Heart right ventricle (tissue), 16 donors: ENCODE results near the gene SPATA7. TPM values are rescaled to one million over a fixed set of nuclear protein-coding genes. Genes with fewer than 3 reads are reported as not detected.

Experiments used
- ATAC-seq, 8 donors: fragments of 200-7000 bp; cut with Tn5 transposase; one replicate each; pipeline ENCODE4 v1.9.1; 2020; ENCODE audit warnings: mild to moderate bottlenecking in 8 of 8, moderate library complexity in 8 of 8, moderate number of reproducible peaks in 1 of 8
- DNase-seq, 2 donors: peaks; one replicate each; pipeline ENCODE4 v3.0.0-alpha.2; 2020
- H3K27ac ChIP-seq, 10 donors: fragments of 200-600 bp; sonication (generic) in 2 of 10; one replicate each; pipeline versions ENCODE4 v1.5.0 to v1.8.0; 2020 to 2022; ENCODE audit warnings: mild to moderate bottlenecking in 3 of 10
- H3K27me3 ChIP-seq, 7 donors: fragments of 200-600 bp; one replicate each; pipeline ENCODE4 v1.8.0; 2021 to 2022; ENCODE audit warnings: mild to moderate bottlenecking in 2 of 7
- H3K36me3 ChIP-seq, 9 donors: fragments of 200-600 bp; sonication (generic) in 1 of 9; one replicate each; pipeline versions ENCODE4 v1.5.0 to v1.8.0; 2020 to 2022; ENCODE audit warnings: mild to moderate bottlenecking in 2 of 9
- H3K4me1 ChIP-seq, 9 donors: fragments of 200-600 bp; sonication (generic) in 1 of 9; one replicate each; pipeline versions ENCODE4 v1.5.0 to v1.8.0; 2020 to 2022; ENCODE audit warnings: mild to moderate bottlenecking in 4 of 9
- H3K4me3 ChIP-seq, 10 donors: fragments of 200-600 bp; sonication (generic) in 2 of 10; one replicate each; pipeline versions ENCODE4 v1.5.0 to v1.8.0; 2020 to 2022; ENCODE audit warnings: mild to moderate bottlenecking in 7 of 10, moderate library complexity in 2 of 10
- H3K9me3 ChIP-seq, 11 donors: fragments of 200-600 bp in 10 of 11; sonication (generic) in 2 of 11; one replicate each; pipeline versions ENCODE4 v1.5.0 to v1.8.0; 2013 to 2022; ENCODE audit warnings: mild to moderate bottlenecking in 2 of 11, control low read depth in 1 of 11, moderate library complexity in 1 of 11
- whole genome bisulfite sequencing, 2 donors: extraction: QIAGEN DNeasy Blood & Tissue Kit; methylation state at CpG; one replicate each; pipeline ENCODE4 v1.1.7; 2013; ENCODE audit warnings: inconsistent platforms in 1 of 2; 5-methylcytosine and 5-hydroxymethylcytosine counted together
- intact Hi-C, 10 donors: fragments of 100-400 bp; cut with DNase I; formaldehyde crosslinking; loops; one replicate each; pipeline versions ENCODE4 v1.11.1 to v1.14.2; 2022
- polyA plus RNA-seq, 2 donors: library from polyadenylated mRNA; stranded (reverse); fragments of 200-250 nt; gene quantifications; one replicate each; pipeline ENCODE4 v1.2.3, GENCODE V29; 2013
- total RNA-seq, 10 donors: library from RNA; stranded (reverse); fragmentation: NEBNext Ultra II Directional in 3 of 10; extraction: Animal tissue kit (Norgen Biotek cat#: 25700) in 3 of 10; gene quantifications; one replicate each; pipeline versions ENCODE4 v1.2.1 to v1.2.4, GENCODE V29; 2021 to 2023
- TF ChIP-seq, protein P1 (sequence below), 9 donors: fragments of 200-600 bp; sonication (generic) in 2 of 9; IDR thresholded peaks; one replicate each; pipeline versions ENCODE4 v1.5.0 to v1.8.0; 2021 to 2022; ENCODE audit warnings: antibody characterized with exemption in 9 of 9, mild to moderate bottlenecking in 5 of 9, moderate library complexity in 1 of 9
- donor health status: Arrhythmogenic right ventricular cardiomyopathy.
- donor health status: ischemic (EF 13 %, LVEDD 7.1; RV severe dilation, severe dysfunction).
- donor health status: healthy with polysubstance abuse.
- donor health status: DM: no; HTN: yes; CAD: no.
- donor health status: DM: no; HTN: no; CAD: no.
- donor health status: ischemic (EF 25% LVEDD 6.9; RV normal size, moderate dysfunction).
- donor health status: ischemic (EF 25% LVEDD 5.7; RV mildly dilated, moderate dysfunction).
- donor health status: healthy.
- donor health status: DM: yes; HTN: yes; CAD: no.
- donor health status: Ischemic cardiomyopathy.
- donor health status: ischemic (EF 35%, LVEDD 5.7; RV mildly dilated, moderate dysfunction).
- donor health status: nonischemic (EF 11% LVEDD 7.7; RV severe dilation, severe dysfunction).
- donor health status: DM: yes; HTN: yes; CAD: no.
- donor health status: PGD.
- donor health status: ischemic (EF 29% LVEDD 5.4; RV normal size, mild dysfunction).
- donor health status: nonischemic (EF 23%, LVEDD 6.1; RV moderate dilation, normal function).

Gene SPATA7
- total and polyA plus RNA-seq, 12 donors, result 3.1 to 14.7 (median 8.4) TPM

DNA sequence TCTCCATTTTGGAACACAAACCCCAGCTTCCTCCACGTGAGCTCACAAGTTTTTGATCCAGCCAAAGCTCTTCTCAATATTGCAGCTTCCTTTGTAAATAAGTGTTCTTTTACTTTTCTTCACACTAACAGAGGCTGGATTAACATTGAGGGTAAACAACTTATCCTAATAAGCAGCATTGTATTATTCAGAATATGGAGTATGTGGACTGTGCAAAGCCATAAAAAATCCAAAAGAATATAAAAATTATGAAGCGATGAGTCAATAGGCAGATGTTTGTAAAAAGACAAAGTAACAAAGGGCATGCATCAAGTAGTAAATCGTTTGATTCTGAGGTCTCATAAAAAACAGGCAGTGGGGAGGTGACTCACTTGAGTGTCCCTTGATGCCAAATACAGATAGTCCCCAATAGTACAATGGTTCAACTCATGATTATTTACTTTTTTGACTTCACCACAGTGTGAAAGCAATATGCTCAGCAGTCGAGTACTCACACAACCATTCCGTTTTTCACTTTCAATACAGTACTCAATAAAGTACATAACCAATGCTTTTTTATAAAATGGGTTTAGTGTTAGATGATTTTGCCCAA, 39.3 kb upstream of the SPATA7 start:
- Histone ChIP-seq H3K4me3 (no peak overlapping the region), H3K4me1 (peaks cover 0 to 4% (median 0%) of the 10 kb centered on the region in 9 donors), H3K9me3 (no peaks in the 10 kb centered on the region), H3K27me3 (peaks cover 0 to 6% (median 0%) of the 10 kb centered on the region in 7 donors), H3K36me3 (no peaks in the 10 kb centered on the region), H3K27ac (no peak overlapping the region)
- ATAC-seq (no peak), DNase-seq (no peak)
- 69 to 73% methylated on average over 5 of the region's 5 CpGs for WGBS, 2 donors
- intact Hi-C loops, result no loop called here
- TF ChIP-seq, protein P1, sequence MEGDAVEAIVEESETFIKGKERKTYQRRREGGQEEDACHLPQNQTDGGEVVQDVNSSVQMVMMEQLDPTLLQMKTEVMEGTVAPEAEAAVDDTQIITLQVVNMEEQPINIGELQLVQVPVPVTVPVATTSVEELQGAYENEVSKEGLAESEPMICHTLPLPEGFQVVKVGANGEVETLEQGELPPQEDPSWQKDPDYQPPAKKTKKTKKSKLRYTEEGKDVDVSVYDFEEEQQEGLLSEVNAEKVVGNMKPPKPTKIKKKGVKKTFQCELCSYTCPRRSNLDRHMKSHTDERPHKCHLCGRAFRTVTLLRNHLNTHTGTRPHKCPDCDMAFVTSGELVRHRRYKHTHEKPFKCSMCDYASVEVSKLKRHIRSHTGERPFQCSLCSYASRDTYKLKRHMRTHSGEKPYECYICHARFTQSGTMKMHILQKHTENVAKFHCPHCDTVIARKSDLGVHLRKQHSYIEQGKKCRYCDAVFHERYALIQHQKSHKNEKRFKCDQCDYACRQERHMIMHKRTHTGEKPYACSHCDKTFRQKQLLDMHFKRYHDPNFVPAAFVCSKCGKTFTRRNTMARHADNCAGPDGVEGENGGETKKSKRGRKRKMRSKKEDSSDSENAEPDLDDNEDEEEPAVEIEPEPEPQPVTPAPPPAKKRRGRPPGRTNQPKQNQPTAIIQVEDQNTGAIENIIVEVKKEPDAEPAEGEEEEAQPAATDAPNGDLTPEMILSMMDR (IDR thresholded peaks at IDR 0.05), result no peak

DNA sequence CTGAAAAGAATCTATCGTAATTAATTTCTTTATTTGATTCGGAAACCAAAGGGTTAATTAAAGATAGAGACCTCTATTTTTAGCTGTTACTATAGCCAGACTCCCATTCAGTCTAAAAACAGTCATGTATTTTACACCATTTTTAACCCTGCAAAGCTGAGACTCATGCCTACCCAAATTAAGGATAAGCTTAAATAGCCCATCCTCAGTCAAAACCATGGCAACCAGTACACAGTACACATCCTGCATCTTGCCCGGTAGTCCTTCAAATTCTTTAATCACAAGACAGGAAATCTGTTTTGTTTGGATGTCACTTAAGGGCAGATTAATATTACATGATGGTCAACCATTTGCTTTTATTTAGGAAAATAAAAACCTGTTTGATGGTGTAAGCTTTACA, 36.9 kb upstream of the SPATA7 start:
- H3K4me3 ChIP-seq, result no peak overlapping the region
- no peak overlapping the region for H3K27ac ChIP-seq
- no peaks in the 10 kb centered on the region for H3K27me3 ChIP-seq
- TF ChIP-seq, protein P1 (IDR thresholded peaks at IDR 0.05), result no peak
- 36 to 42% methylated on average over 3 of the region's 3 CpGs for WGBS, 2 donors
- no peak for DNase-seq
- no peak for ATAC-seq
- no peaks in the 10 kb centered on the region for H3K36me3 ChIP-seq
- H3K9me3 ChIP-seq, result no peaks in the 10 kb centered on the region
- intact Hi-C loops, result no loop called here
- peaks cover 0 to 4% (median 0%) of the 10 kb centered on the region in 9 donors for H3K4me1 ChIP-seq

DNA sequence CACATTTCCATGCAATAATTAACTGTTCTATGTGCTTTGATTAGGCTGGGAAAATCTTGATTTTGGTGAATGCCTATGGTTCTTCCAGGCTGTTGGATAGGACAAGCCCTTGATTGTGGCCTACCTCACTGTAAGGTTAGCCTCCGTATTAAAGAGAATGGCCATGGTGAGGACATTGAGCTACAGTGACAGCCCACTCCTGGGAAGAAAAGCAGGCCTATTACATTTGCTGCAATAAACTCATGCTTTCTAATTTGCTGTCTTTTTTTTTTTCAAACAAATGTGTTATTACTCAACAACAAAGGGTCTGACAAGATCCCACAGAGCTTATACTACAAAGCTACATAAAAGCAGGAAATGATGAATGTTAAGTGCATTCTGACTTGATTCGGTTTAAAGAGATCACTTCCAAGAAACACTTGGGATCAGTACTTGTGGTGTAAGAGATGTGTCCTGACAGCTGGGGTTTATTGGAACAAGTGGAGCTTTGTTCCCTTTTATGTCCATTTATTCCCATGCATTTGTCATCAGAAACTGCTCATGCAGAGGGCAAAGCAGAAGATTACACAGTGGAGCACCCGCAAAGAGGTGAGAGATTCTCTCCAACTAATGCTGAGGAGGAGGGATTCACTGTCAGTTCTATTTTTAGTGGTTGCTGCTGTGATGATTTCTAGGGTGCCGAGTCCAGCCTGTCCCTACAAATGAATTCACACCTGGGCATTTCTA, 33.3 kb upstream of the SPATA7 start:
- Histone ChIP-seq H3K4me1 (peaks cover 0 to 4% (median 0%) of the 10 kb centered on the region in 9 donors), H3K36me3 (no peaks in the 10 kb centered on the region), H3K27me3 (no peaks in the 10 kb centered on the region), H3K27ac (no peak overlapping the region), H3K9me3 (no peaks in the 10 kb centered on the region), H3K4me3 (no peak overlapping the region)
- WGBS, 2 donors, result 36 to 40% methylated on average over 4 of the region's 4 CpGs
- intact Hi-C loops, result no loop called here
- TF ChIP-seq, protein P1 (IDR thresholded peaks at IDR 0.05), result no peak
- DNase-seq, result no peak
- no peak for ATAC-seq

DNA sequence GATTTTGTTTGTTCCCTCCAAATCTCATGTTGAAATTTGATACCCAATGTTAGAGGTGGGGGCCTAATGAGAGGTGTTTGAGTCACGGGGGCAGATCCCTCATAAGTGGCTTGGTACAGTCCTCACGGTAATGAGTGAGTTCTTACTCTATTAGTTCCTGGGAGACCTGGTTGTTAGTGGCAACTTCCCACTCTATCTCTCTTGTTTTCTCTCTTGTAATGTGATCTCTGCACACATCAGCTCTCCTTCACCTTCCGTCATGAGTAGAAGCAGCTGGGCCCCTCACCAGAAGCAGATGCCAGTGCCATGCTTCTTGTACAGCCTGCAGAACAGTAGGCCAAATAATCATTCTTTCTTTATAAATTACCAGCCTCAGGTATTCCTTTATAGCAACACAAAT, 32.8 kb upstream of the SPATA7 start:
- H3K4me1 ChIP-seq, result peaks cover 0 to 4% (median 0%) of the 10 kb centered on the region in 9 donors
- no peaks in the 10 kb centered on the region for H3K9me3 ChIP-seq
- TF ChIP-seq, protein P1 (IDR thresholded peaks at IDR 0.05), result no peak
- no peaks in the 10 kb centered on the region for H3K27me3 ChIP-seq
- H3K36me3 ChIP-seq, result no peaks in the 10 kb centered on the region
- no peak overlapping the region for H3K27ac ChIP-seq
- DNase-seq (no peak), ATAC-seq (no peak)
- intact Hi-C loops, result no loop called here
- H3K4me3 ChIP-seq, result no peak overlapping the region
- WGBS, 2 donors, result 52 to 58% methylated on average over 3 of the region's 3 CpGs
